ENCODE measurements around the gene ATP1B4.

Gene ATP1B4

DNA sequence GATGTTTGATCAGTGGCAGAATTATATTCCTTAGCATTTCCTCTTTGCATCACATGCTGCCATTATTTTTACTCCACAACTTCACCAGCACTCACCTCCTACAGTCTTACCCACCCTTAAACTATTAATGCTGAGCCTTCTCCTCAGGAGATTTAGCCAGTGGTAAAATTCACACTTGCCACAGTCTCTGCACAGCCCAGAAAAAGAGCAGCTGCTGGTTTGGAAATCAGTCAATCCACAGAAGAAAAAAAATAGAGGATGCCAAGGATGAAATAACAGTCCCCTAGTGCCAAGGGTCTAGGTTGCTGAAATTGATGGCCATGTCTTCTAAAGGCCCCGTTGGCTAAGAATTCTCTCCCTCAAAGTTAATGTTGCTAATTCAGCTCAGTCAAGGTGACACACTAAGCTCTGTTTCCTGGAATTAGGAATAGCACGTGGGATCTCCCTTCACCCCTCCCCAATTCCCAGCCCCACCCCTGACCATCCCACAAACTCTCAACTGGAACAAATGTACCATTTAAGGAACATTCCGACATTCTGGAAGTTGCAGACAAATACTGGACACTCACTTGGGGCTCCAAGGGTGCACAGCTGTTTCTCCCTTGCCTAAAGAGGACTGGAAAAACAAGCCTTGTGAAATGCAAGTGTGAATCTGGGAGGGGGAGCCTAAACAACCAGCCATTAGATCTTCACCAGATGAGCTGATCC, 5.7 kb downstream of the ATP1B4 start:
- TF ChIP-seq, protein P1, sequence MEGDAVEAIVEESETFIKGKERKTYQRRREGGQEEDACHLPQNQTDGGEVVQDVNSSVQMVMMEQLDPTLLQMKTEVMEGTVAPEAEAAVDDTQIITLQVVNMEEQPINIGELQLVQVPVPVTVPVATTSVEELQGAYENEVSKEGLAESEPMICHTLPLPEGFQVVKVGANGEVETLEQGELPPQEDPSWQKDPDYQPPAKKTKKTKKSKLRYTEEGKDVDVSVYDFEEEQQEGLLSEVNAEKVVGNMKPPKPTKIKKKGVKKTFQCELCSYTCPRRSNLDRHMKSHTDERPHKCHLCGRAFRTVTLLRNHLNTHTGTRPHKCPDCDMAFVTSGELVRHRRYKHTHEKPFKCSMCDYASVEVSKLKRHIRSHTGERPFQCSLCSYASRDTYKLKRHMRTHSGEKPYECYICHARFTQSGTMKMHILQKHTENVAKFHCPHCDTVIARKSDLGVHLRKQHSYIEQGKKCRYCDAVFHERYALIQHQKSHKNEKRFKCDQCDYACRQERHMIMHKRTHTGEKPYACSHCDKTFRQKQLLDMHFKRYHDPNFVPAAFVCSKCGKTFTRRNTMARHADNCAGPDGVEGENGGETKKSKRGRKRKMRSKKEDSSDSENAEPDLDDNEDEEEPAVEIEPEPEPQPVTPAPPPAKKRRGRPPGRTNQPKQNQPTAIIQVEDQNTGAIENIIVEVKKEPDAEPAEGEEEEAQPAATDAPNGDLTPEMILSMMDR (IDR thresholded peaks at IDR 0.05; ENCODE audit: low read depth, low read length, missing control alignments) = no peak
- no peak for DNase-seq (ENCODE audit: low read depth)
- no peak overlapping the region for H3K4me3 ChIP-seq (ENCODE audit: low read depth, low read length)
- in situ Hi-C loops (cut with HindIII; ENCODE audit: low sequenced_read_pairs) = no loop called here

DNA sequence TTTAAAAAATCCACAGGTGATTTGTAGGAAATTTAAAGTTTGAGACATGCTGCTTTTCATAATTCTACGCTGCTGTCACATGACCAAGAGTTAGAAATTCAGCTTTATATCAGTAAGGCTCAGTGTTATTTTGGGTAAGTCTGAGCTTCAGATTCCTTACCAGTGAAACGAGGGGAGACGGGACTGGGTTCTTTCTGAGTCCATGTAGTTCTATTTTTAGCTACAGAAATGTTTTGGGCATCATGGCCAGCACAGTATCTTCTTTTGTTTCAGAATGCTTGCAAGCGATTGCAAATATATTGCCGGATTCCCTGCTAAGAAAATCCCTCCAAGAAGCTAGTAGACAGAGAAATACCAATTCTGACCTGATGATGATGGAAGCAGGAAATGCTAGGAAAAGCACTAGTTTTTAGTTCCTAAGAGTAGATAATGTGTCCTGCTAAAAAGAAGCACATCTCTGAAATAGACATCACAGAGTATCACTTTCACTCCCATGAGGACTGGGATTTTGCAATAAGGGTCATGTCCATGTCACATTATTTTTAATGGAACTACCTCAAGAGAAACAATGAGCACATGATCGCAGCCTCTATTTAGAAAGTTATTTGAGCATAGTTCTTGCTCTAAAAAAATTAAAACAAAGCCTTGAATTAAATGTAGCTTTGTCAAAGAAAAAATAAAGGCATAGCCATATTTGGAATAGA, 10.9 kb downstream of the ATP1B4 start:
- no peak for DNase-seq (ENCODE audit: low read depth)
- in situ Hi-C loops (cut with HindIII; ENCODE audit: low sequenced_read_pairs) = no loop called here
- H3K4me3 ChIP-seq (ENCODE audit: low read depth, low read length) = no peak overlapping the region

DNA sequence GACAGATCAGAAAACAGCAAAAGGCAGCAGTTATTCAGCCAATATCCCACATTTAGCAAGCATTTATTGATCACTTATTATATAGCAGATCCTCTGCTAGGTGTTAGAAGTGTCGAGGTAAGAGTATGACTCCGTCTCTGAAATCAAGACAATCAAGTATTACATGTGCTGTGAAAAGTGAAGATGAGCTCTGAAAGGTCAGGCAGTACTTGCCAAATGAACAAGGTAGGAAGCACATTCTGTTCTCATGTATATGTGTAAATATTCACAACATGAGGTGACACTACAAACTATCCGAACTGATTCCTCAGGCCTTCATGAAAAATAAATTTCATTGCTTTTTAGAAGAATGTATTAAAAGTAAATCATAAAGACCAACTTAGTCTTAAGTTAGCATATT, 15.3 kb downstream of the ATP1B4 start:
- TF ChIP-seq, protein P1 (IDR thresholded peaks at IDR 0.05; ENCODE audit: low read depth, low read length, missing control alignments) = no peak
- no peak overlapping the region for H3K4me3 ChIP-seq (ENCODE audit: low read depth, low read length)
- in situ Hi-C loops (cut with HindIII; ENCODE audit: low sequenced_read_pairs) = no loop called here
- DNase-seq (ENCODE audit: low read depth) = no peak

More for the DNA sequence above, 10.9 kb downstream of the ATP1B4 start:
- TF ChIP-seq, protein P1 (IDR thresholded peaks at IDR 0.05; ENCODE audit: low read depth, low read length, missing control alignments) = no peak

DNA sequence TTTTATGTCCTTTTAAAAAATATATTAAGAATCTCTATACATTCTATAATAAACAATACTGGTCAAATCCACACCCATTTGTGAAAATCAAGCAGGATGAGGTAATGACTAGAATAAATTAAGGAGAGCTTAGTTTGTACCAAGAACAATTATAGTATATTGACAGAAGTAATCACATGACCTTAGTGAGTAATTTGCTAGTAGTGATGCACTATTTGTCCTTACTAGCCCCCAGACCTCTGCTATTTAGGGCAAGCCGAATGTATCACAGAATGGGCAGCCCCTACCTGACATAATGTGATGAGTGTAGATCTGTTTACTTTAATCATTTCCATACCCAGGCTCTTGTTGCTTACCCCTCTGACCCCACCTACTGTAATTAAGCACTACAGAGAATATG, 15.8 kb downstream of the ATP1B4 start:
- TF ChIP-seq, protein P1 (IDR thresholded peaks at IDR 0.05; ENCODE audit: low read depth, low read length, missing control alignments) = no peak
- no peak for DNase-seq (ENCODE audit: low read depth)
- no peak overlapping the region for H3K4me3 ChIP-seq (ENCODE audit: low read depth, low read length)
- in situ Hi-C loops (cut with HindIII; ENCODE audit: low sequenced_read_pairs) = no loop called here

GRCh38 chrX:120378570-120378969, 16.7 kb downstream of the ATP1B4 start:
- TF ChIP-seq, protein P1 (IDR thresholded peaks at IDR 0.05; ENCODE audit: low read depth, low read length, missing control alignments) = no peak
- no peak for DNase-seq (ENCODE audit: low read depth)
- no peak overlapping the region for H3K4me3 ChIP-seq (ENCODE audit: low read depth, low read length)
- in situ Hi-C loops (cut with HindIII; ENCODE audit: low sequenced_read_pairs) = no loop called here

DNA sequence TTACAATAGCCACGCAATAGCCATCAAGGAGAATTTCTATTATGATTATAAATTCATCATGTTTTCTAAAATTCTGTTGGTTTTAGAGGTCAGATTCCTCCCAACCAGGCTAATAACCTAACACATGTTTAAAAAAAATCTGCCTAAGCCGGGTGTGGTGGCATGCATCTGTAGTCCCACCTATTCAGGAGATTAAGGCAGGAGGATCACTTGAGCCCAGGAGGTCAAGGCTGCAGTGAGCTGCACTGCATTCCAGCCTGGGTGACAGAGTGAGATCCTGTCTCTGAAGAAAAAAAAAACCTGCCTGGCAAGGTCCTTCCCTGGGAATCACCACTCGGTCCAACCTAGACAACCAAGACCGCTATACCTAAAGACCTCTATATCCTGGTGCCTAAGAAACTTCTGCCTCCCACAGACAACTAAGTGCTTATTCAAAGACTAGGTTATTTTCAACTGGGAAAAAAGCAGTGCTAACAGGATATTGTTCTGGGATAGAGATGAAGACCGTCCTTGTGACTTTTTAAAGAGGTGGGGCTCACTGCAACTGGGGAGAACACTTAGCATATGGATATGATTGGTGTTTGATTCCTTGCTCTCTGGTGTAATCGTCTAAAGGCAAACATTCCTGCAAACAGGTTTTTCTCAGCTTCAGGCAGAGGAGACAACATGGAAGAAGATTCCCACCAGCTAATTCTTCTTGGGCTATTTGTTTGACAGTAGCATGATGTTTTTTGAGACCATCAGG, 18.2 kb downstream of the ATP1B4 start:
- no peak for DNase-seq (ENCODE audit: low read depth)
- TF ChIP-seq, protein P1 (IDR thresholded peaks at IDR 0.05; ENCODE audit: low read depth, low read length, missing control alignments) = no peak
- no peak overlapping the region for H3K4me3 ChIP-seq (ENCODE audit: low read depth, low read length)
- in situ Hi-C loops (cut with HindIII; ENCODE audit: low sequenced_read_pairs) = no loop called here

Measured in astrocyte of the cerebellum (primary cell).